Measurements from ENCODE around the gene NGF.

Gene NGF

GRCh38 chr1:115317101-115318012 is 20.7 kb downstream of the NGF start:
- DNase-seq: no peak

GRCh38 chr1:115314765-115315164 is 23.3 kb downstream of the NGF start:
- TF ChIP-seq CTCF (IDR thresholded peaks at IDR 0.05; ENCODE audit: low read depth, low read length): no peak
- no peak overlapping the region for H3K4me3 ChIP-seq (ENCODE audit: low read depth, low read length)
- H3K36me3 ChIP-seq: no peaks in the 10 kb centered on the region
- DNase-seq: no peak
- H3K9me3 ChIP-seq: no peaks in the 10 kb centered on the region
- H3K4me1 ChIP-seq: no peaks in the 10 kb centered on the region; the same call in 1 of the 2 replicates
- H3K27me3 ChIP-seq: no peaks in the 10 kb centered on the region

More at GRCh38 chr1:115317101-115318012, 20.7 kb downstream of the NGF start:
- H3K27me3 ChIP-seq: no peaks in the 10 kb centered on the region
- H3K9me3 ChIP-seq: no peaks in the 10 kb centered on the region
- no peak overlapping the region for H3K4me3 ChIP-seq (ENCODE audit: low read depth, low read length)
- H3K36me3 ChIP-seq: no peaks in the 10 kb centered on the region
- TF ChIP-seq CTCF (IDR thresholded peaks at IDR 0.05; ENCODE audit: low read depth, low read length): no peak
- H3K4me1 ChIP-seq: no peaks in the 10 kb centered on the region; the same call in 1 of the 2 replicates

- Histone ChIP-seq H3K4me1 (no peaks in the 10 kb centered on the region; the same call in 1 of the 2 replicates), H3K4me3 (ENCODE audit: low read depth, low read length) (no peak overlapping the region)
- no peak for DNase-seq
These were observed 24.0 kb downstream of the NGF start for GRCh38 chr1:115314092-115314491.

GRCh38 chr1:115313182-115313581 is 24.9 kb downstream of the NGF start:
- no peak for TF ChIP-seq CTCF (IDR thresholded peaks at IDR 0.05; ENCODE audit: low read depth, low read length)
- Histone ChIP-seq H3K4me1 (no peaks in the 10 kb centered on the region; the same call in 1 of the 2 replicates), H3K36me3 (no peaks in the 10 kb centered on the region), H3K9me3 (no peaks in the 10 kb centered on the region), H3K4me3 (ENCODE audit: low read depth, low read length) (no peak overlapping the region), H3K27me3 (no peaks in the 10 kb centered on the region)
- no peak for DNase-seq

More at GRCh38 chr1:115314092-115314491, 24.0 kb downstream of the NGF start:
- H3K27me3 ChIP-seq: no peaks in the 10 kb centered on the region
- TF ChIP-seq CTCF (IDR thresholded peaks at IDR 0.05; ENCODE audit: low read depth, low read length): no peak
- H3K9me3 ChIP-seq: no peaks in the 10 kb centered on the region
- H3K36me3 ChIP-seq: no peaks in the 10 kb centered on the region

- no peak for DNase-seq
- Histone ChIP-seq H3K9me3 (no peaks in the 10 kb centered on the region), H3K4me1 (no peaks in the 10 kb centered on the region), H3K36me3 (no peaks in the 10 kb centered on the region), H3K4me3 (ENCODE audit: low read depth, low read length) (no peak overlapping the region), H3K27me3 (no peaks in the 10 kb centered on the region)
- TF ChIP-seq CTCF (IDR thresholded peaks at IDR 0.05; ENCODE audit: low read depth, low read length): no peak
These were observed 25.3 kb downstream of the NGF start for GRCh38 chr1:115312742-115313141.

DNA sequence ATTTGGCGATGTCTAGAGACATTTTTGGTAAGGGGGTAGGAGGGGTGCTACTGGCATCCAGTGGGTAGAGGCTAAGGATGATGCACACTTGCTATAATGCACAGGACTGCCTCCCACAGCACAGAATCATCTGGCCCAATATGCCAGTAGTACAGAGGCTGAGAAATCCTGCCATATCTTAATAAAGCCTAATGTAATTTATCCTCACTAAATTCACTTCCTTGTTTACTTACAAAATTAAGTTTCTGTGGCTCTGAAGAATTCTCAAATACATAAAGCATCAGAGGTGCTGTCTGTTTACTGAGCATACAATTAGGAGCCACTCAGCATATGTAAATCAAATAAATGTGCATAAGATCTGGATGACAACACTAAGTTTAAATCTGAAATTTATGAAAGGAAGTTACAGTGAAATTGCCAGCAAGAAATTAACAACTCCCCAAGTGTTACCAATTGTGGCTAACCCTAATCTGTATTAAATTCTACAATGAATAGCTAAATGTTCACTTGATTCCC is 26.5 kb downstream of the NGF start:
- Histone ChIP-seq H3K9me3 (no peaks in the 10 kb centered on the region), H3K36me3 (no peaks in the 10 kb centered on the region), H3K27me3 (no peaks in the 10 kb centered on the region), H3K4me3 (ENCODE audit: low read depth, low read length) (no peak overlapping the region), H3K4me1 (no peaks in the 10 kb centered on the region)
- no peak for DNase-seq
- TF ChIP-seq CTCF (IDR thresholded peaks at IDR 0.05; ENCODE audit: low read depth, low read length): no peak
